Activated naive CD4-positive, alpha-beta T cell treated with anti-CD3 and anti-CD28 coated beads, Interleukin-2, amount 50 U/mL, for 24 hours (primary cell): ENCODE measurements around the gene MTMR1.

Experiments used
- H3K27ac Mint-ChIP-seq: one replicate; pipeline ENCODE4 v1.8.0; 2021; ENCODE audit warnings: mild to moderate bottlenecking, mixed read lengths
- H3K27me3 Mint-ChIP-seq: one replicate; pipeline ENCODE4 v1.8.0; 2021; ENCODE audit warnings: mixed read lengths
- H3K36me3 Mint-ChIP-seq: one replicate; pipeline ENCODE4 v1.8.0; 2021; ENCODE audit warnings: mixed read lengths
- H3K4me1 Mint-ChIP-seq: one replicate; pipeline ENCODE4 v1.8.0; 2021; ENCODE audit warnings: mixed read lengths
- H3K4me3 Mint-ChIP-seq: one replicate; pipeline ENCODE4 v1.8.0; 2021; ENCODE audit warnings: mild to moderate bottlenecking, mixed read lengths
- H3K9me3 Mint-ChIP-seq: one replicate; pipeline ENCODE4 v1.8.0; 2021; ENCODE audit warnings: mixed read lengths

The MTMR1 gene

DNA sequence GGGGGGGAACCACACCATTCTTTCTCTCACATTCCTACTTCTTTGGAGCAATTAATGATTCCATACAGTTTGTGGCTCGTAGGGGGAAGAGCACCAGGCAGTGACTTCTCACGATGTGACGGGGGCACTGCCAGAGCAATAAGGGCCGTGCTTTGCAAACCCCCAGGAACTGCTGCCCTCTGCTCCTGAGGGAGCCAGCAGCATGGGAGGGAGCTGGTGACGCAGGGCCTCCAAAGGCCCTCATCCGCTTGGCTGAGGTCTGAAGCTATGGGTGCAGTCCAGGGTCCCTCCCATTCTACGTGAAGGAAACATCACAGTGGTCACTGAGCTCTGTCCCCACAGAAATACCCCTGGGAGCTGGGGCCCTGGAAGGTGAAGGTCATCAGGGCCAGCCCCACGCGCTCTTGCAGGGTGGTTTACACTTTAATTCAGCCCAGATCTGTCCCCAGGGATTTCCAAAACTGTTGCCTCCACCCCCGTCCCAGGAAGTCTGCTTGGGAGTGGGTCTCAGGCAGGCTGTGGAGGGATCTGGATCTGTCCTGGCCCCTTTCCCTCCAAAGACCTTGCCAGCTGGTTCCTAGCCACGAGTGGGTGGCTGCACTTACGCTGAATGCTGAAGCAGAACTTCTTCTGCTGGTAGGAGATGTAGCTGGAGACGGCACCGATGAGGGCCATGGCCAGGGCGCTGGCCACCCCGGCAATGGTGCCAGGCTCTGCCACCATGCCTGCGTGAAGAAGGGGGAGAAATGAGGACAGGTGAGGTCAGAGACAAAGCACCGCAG, 82.6 kb downstream of the MTMR1 start:
- H3K9me3 Mint-ChIP-seq: no peaks in the 10 kb centered on the region
- H3K27me3 Mint-ChIP-seq: no peaks in the 10 kb centered on the region
- no peak overlapping the region for H3K27ac Mint-ChIP-seq
- no peak overlapping the region for H3K4me3 Mint-ChIP-seq
- H3K36me3 Mint-ChIP-seq: no peaks in the 10 kb centered on the region
- H3K4me1 Mint-ChIP-seq: peaks cover 4% of the 10 kb centered on the region

DNA sequence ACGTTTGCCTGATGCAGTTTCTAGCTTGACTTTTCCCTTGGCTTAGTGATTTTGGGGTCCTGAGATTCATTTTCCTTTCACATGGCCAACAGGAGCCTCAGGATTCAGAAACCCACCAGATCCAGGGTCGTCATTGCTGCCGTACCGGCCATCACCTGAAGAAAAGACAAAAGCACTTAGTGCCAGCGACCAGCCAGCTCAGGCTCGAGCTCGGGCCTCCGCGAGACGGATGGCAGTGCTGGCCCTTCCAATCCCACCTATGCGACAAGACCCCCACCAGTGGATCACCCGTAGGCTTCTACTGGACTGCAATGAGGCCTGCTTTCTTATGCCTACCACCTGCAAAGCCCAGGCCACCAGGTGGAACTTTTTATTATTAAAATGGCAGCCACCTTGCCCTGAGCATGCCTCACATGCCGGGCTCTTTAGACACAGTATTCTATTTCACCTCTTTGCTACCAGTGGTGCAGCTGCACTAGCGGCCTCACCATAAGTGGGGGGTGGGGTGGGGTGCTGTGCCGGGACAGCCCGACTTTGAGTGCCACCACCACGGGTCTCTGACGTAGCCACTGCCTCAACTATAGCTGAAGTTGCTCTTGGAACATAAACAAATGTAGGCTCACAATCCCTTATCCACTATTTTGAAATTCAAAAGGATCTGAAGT, 84.3 kb downstream of the MTMR1 start:
- H3K27ac Mint-ChIP-seq: no peak overlapping the region
- no peak overlapping the region for H3K4me3 Mint-ChIP-seq
- no peaks in the 10 kb centered on the region for H3K36me3 Mint-ChIP-seq
- H3K27me3 Mint-ChIP-seq: no peaks in the 10 kb centered on the region
- H3K9me3 Mint-ChIP-seq: no peaks in the 10 kb centered on the region
- peaks cover 4% of the 10 kb centered on the region for H3K4me1 Mint-ChIP-seq

DNA sequence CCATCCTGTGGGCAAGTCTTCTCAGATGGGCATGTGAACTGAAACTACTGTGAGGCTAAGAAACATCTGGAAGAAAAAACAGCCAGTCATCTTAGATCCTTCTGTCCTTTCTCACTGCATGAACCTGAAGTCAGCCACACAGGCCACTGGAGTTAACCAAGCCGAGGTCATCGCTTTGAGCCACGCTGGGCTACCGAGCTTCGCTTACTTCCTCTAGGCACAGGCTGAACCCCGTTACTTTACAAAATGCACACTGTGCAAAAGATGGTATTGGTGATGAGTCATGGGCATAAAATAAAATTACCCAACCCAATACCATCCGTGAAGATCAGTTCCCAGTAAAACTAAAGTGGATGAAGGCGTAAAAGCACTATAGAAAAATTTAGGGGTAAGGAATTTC, 86.2 kb downstream of the MTMR1 start:
- Mint-ChIP-seq H3K9me3 (no peaks in the 10 kb centered on the region), H3K27ac (no peak overlapping the region), H3K4me3 (no peak overlapping the region), H3K27me3 (no peaks in the 10 kb centered on the region), H3K36me3 (no peaks in the 10 kb centered on the region), H3K4me1 (peaks cover 4% of the 10 kb centered on the region)

DNA sequence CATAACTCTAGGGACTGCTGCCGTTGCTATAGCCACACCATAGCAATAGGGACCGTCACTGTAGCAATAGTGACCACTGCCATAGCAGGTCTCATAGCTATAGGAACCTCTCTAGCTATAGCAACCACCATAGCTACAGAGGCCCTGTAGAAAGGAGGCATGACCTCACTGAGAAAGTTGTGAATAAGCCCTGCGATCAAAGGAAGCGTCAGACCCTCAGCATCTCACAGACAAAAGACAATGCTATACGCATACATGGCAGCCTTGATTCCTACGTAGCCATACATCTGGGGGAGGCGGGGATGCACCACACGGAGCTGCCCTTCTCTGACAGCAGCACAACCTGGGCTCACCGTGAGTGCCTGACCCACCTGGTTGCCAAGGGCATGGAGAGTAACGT, 88.5 kb downstream of the MTMR1 start:
- Mint-ChIP-seq H3K9me3 (no peaks in the 10 kb centered on the region), H3K27me3 (no peaks in the 10 kb centered on the region), H3K36me3 (no peaks in the 10 kb centered on the region), H3K4me3 (no peak overlapping the region), H3K27ac (no peak overlapping the region), H3K4me1 (peaks cover 4% of the 10 kb centered on the region)

DNA sequence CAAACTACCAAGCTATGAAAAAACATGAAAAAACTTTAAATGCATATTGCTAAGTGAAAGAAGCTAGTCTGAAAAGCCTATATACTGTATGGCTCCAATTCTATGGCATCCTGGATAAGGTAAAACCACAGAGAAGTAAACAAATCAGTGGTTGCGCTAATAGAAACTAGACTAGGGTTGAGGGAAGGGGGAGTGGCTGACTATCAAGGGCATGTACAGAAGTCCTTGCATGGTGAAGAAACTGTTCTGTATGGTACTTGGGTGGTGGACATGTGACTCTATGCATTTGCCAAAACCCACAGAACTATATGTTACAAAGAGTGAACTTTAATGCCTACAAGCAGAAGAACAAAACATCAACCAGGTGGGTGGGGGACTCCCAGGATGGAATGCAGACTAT, 96.8 kb downstream of the MTMR1 start:
- no peaks in the 10 kb centered on the region for H3K4me1 Mint-ChIP-seq
- no peak overlapping the region for H3K4me3 Mint-ChIP-seq
- no peaks in the 10 kb centered on the region for H3K27me3 Mint-ChIP-seq
- no peaks in the 10 kb centered on the region for H3K9me3 Mint-ChIP-seq
- peaks cover 24% of the 10 kb centered on the region for H3K36me3 Mint-ChIP-seq
- H3K27ac Mint-ChIP-seq: no peak overlapping the region

DNA sequence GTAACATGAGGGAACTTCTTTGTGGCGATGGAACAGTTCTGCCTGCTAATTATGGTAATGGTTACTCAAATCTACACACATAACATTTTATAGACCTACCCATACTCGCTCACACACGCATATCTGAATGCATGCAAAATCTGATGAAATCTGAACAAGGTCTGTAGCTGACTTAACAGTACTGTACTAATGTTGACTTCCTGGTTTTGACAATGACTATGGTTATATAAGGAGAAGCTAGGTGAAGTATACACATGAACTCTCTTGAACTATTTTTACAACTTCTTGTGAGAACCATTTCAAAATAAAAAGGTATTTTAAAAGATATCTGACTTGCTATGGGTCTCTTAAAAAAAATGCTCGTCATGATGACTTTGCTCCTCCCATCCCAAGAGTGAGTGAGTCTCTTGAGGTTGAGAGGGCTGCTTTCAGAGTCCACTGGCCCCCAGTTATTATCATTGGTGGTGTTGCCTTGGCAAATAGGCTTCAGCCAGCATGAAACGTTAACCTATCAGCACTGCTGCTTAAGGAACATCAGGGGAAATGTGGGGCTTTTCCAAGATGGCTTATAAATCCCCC, 99.8 kb downstream of the MTMR1 start:
- Mint-ChIP-seq H3K9me3 (no peaks in the 10 kb centered on the region), H3K4me3 (no peak overlapping the region), H3K27ac (no peak overlapping the region), H3K27me3 (no peaks in the 10 kb centered on the region), H3K36me3 (peaks cover 29% of the 10 kb centered on the region), H3K4me1 (no peaks in the 10 kb centered on the region)

DNA sequence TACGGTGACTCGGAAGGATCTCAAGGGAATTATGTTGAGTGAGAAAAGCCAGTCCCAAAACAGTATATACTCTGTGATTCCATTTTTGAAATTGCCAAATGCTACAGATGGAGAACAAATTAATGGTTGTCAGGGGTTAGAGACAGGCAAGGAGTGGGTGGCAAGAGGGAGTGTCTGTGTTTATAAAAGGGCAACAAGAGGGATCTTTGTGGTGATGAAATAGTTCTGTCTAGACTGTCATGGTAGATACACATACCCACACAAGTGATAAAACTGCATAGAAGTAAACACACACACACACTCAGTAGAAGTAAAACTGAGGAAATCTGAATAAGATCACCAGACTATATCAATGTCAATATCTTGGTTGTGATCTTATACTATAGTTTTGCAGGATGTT, 112.5 kb downstream of the MTMR1 start:
- Mint-ChIP-seq H3K4me3 (no peak overlapping the region), H3K36me3 (peaks cover 18% of the 10 kb centered on the region), H3K27me3 (no peaks in the 10 kb centered on the region), H3K9me3 (no peaks in the 10 kb centered on the region), H3K27ac (no peak overlapping the region), H3K4me1 (no peaks in the 10 kb centered on the region)

DNA sequence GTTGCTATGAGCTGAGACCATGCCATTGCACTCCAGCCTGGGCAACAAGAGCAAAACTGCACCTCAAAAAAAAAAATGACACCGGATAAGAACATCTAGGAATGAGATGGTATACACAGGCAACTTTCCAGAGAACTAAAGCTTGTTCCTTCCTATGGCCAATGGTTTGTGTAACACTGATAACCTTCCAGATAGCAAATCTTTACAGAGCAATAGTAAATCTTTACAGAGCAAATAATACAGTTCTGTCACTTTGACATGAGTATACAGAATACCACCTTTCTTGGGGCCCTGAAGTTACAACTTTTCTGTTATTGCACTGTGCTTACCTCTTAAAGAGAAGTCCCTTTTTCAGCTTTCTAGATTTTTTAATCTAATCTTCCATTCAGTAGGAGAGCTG, 113.6 kb downstream of the MTMR1 start:
- Mint-ChIP-seq H3K4me1 (no peaks in the 10 kb centered on the region), H3K27ac (no peak overlapping the region), H3K27me3 (no peaks in the 10 kb centered on the region), H3K9me3 (no peaks in the 10 kb centered on the region), H3K4me3 (no peak overlapping the region), H3K36me3 (peaks cover 15% of the 10 kb centered on the region)

DNA sequence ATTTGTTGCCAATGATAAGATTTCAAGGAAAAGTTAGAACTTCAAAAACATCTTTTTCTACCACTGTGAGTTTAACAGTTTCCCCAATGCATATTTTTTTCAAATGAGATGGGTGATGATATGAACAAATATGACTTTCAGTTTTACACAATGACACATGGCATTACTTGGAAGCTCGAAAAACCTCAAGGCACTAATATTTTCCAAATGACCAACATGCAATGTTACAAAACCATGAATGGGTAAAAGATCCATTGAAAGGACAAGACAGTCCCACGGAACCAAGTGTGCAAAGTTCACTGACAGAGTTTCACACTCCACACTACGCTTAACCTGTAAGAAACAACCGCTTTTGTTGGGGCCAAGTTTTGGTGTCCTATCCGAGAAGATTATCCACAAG, 120.7 kb downstream of the MTMR1 start:
- H3K4me1 Mint-ChIP-seq: no peaks in the 10 kb centered on the region
- H3K27me3 Mint-ChIP-seq: no peaks in the 10 kb centered on the region
- peaks cover 13% of the 10 kb centered on the region for H3K36me3 Mint-ChIP-seq
- no peak overlapping the region for H3K4me3 Mint-ChIP-seq
- no peak overlapping the region for H3K27ac Mint-ChIP-seq
- no peaks in the 10 kb centered on the region for H3K9me3 Mint-ChIP-seq
